Measurements from ENCODE around the gene HS3ST3B1. TPM values are rescaled to one million over a fixed set of nuclear protein-coding genes. Genes with fewer than 3 reads are reported as not detected.

Gene HS3ST3B1
- polyA plus RNA-seq, 1 of the 3 experiments (the other 2 are of a cell fraction), result 0.67 TPM

- POLR2A ChIA-PET, result no interaction called here
- Histone ChIP-seq H3K9me3 (no peaks in the 10 kb centered on the region), H3K4me2 (no peak overlapping the region), H3K9me2 (no peaks in the 10 kb centered on the region), H3K4me3 (ENCODE audit: low read depth in 2 of 2, low read length in 1 of 2) (no peak overlapping the region), H3K79me2 (ENCODE audit: insufficient read depth) (no peaks in the 10 kb centered on the region), H3F3A (replicated peaks; ENCODE audit: insufficient read depth) (no peaks in the 10 kb centered on the region), H3K9ac (no peak overlapping the region), H3K4me1 (ENCODE audit: control insufficient read depth in 1 of 2, insufficient read depth in 2 of 2, low read depth in 1 of 2, low read length in 1 of 2) (no peaks in the 10 kb centered on the region), H3K27me3 (ENCODE audit: insufficient read depth) (peaks cover 33% of the 10 kb centered on the region; the same call in 1 of the 2 replicates), H4K20me1 (ENCODE audit: insufficient read depth) (no peaks in the 10 kb centered on the region), H2AFZ (ENCODE audit: low read depth) (no peak overlapping the region), H3K27ac (ENCODE audit: low read depth in 2 of 2, low read length in 1 of 2) (no peak overlapping the region), H3K36me3 (replicated peaks in 1 of 2; ENCODE audit: control insufficient read depth in 1 of 2, insufficient read depth in 2 of 2, low read length in 1 of 2) (no peaks in the 10 kb centered on the region)
- DNase-seq, result no peak
- WGBS (ENCODE audit: low lambda C conversion rate), result 8% methylated on average over 2 of the region's 2 CpGs
- CTCF ChIA-PET, result no interaction called here
- TF ChIP-seq GATA2 (CRISPR knock-in tag; IDR thresholded peaks at IDR 0.05) (no peak), CTCF (IDR thresholded peaks at IDR 0.05) (no peak), TAF1 (IDR thresholded peaks at IDR 0.05; ENCODE audit: borderline replicate concordance, low read depth, low read length) (no peak), MXI1 (IDR thresholded peaks at IDR 0.05; ENCODE audit: low read depth, low read length) (no peak), IRF3 (IDR thresholded peaks at IDR 0.05; ENCODE audit: low read depth, low read length) (no peak), RFX5 (IDR thresholded peaks at IDR 0.05; ENCODE audit: low read length) (no peak), TEAD4 (IDR thresholded peaks at IDR 0.05; ENCODE audit: borderline replicate concordance, insufficient read depth) (no peak), CHD2 (IDR thresholded peaks at IDR 0.05; ENCODE audit: low read length, partially characterized antibody) (no peak), RCOR1 (IDR thresholded peaks at IDR 0.05; ENCODE audit: low read length) (no peak), FOSL2 (IDR thresholded peaks at IDR 0.05; ENCODE audit: borderline replicate concordance, low read depth) (no peak), RAD21 (IDR thresholded peaks at IDR 0.05; ENCODE audit: low read length) (no peak), MAX (IDR thresholded peaks at IDR 0.05; ENCODE audit: low read depth) (no peak), TCF12 (IDR thresholded peaks at IDR 0.05) (no peak), RXRA (IDR thresholded peaks at IDR 0.05; ENCODE audit: borderline replicate concordance, low read depth) (no peak), GABPA (IDR thresholded peaks at IDR 0.05; ENCODE audit: low read depth) (no peak), FOXM1 (IDR thresholded peaks at IDR 0.05; ENCODE audit: low read depth) (no peak), YY1 (IDR thresholded peaks at IDR 0.05; ENCODE audit: low read depth) (no peak), NFIC (IDR thresholded peaks at IDR 0.05; ENCODE audit: borderline replicate concordance) (no peak), FOXJ3 (CRISPR knock-in tag; IDR thresholded peaks at IDR 0.05) (no peak)
- TF ChIP-seq, protein P1, sequence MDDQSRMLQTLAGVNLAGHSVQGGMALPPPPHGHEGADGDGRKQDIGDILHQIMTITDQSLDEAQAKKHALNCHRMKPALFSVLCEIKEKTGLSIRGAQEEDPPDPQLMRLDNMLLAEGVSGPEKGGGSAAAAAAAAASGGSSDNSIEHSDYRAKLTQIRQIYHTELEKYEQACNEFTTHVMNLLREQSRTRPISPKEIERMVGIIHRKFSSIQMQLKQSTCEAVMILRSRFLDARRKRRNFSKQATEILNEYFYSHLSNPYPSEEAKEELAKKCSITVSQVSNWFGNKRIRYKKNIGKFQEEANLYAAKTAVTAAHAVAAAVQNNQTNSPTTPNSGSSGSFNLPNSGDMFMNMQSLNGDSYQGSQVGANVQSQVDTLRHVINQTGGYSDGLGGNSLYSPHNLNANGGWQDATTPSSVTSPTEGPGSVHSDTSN (IDR thresholded peaks at IDR 0.05), result no peak
Observed at GRCh38 chr17:14361945-14362508, 61.1 kb downstream of the HS3ST3B1 start.

All from SK-N-SH (cell line).